Measurements from ENCODE around the gene ABI3. TPM values are rescaled to one million over a fixed set of nuclear protein-coding genes. Genes with fewer than 3 reads are reported as not detected.
A peak's percentile ranks its signal among the peaks of the same experiment; 100 is the strongest.

The ABI3 gene
- total RNA-seq, 1 experiment from 2014 or later = not detected

- TF ChIP-seq SIN3A (IDR thresholded peaks at IDR 0.05; ENCODE audit: borderline replicate concordance, insufficient read depth, low read depth, low read length) (no peak), TCF7L2 (IDR thresholded peaks at IDR 0.05; ENCODE audit: low read depth, low read length) (no peak), POLR2AphosphoS5 (IDR thresholded peaks at IDR 0.05; ENCODE audit: low read depth, low read length) (no peak), CTCF (IDR thresholded peaks at IDR 0.05) (no peak), REST (IDR thresholded peaks at IDR 0.05; ENCODE audit: insufficient read depth in 1 of 2, low read depth in 2 of 2, low read length in 1 of 2) (no peak)
- no peaks in the 10 kb centered on the region for H3K27me3 ChIP-seq (ENCODE audit: control insufficient read depth, insufficient read depth, low read length)
- BruUV-seq (replicated peaks) = no TSS peak
- POLR2A ChIA-PET = no interaction called here
- in situ Hi-C loops (cut with HindIII; ENCODE audit: low pct_unique_long_range_greater_than_20kb, low sequenced_read_pairs) = no loop called here
- no peaks in the 10 kb centered on the region for H3K36me3 ChIP-seq (ENCODE audit: control insufficient read depth, insufficient read depth, low read length)
- no peak overlapping the region for H3K27ac ChIP-seq (ENCODE audit: low read length)
- H3K4me3 ChIP-seq (ENCODE audit: low read depth in 2 of 2, low read length in 2 of 2) = no peak overlapping the region
- no peaks in the 10 kb centered on the region for H3K9me3 ChIP-seq (ENCODE audit: control insufficient read depth, insufficient read depth, low read depth, low read length)
- DNase-seq (ENCODE audit: low read depth, low spot score) = no peak
- no peak for ATAC-seq
- CTCF ChIA-PET = no interaction called here
- H3K4me1 ChIP-seq (ENCODE audit: control insufficient read depth, insufficient read depth, low read length) = no peaks in the 10 kb centered on the region
- intact Hi-C loops (cut with micrococcal nuclease; ENCODE audit: unreplicated experiment) = no loop called here
Observed at GRCh38 chr17:49247944-49248343, 37.4 kb downstream of the ABI3 start.

- Histone ChIP-seq H3K4me3 (ENCODE audit: low read depth in 2 of 2, low read length in 2 of 2) (no peak overlapping the region), H3K36me3 (ENCODE audit: control insufficient read depth, insufficient read depth, low read length) (no peaks in the 10 kb centered on the region), H3K27me3 (ENCODE audit: control insufficient read depth, insufficient read depth, low read length) (no peaks in the 10 kb centered on the region), H3K9me3 (ENCODE audit: control insufficient read depth, insufficient read depth, low read depth, low read length) (no peaks in the 10 kb centered on the region), H3K4me1 (ENCODE audit: control insufficient read depth, insufficient read depth, low read length) (no peaks in the 10 kb centered on the region), H3K27ac (ENCODE audit: low read length) (no peak overlapping the region)
- ChIA-PET CTCF (interaction anchor here (0.7 to 0.9 kb wide), 2 partner anchors 18 to 25 kb away, joined by 3 read pairs; no protein-coding TSS in a partner anchor), POLR2A (no interaction called here)
- ATAC-seq = 0 out of 2 replicates have a peak, but pooled peaks have one; percentile 26
- no peak for DNase-seq (ENCODE audit: low read depth, low spot score)
- BruUV-seq (replicated peaks) = no TSS peak
- intact Hi-C loops (cut with micrococcal nuclease; ENCODE audit: unreplicated experiment) = no loop called here
- in situ Hi-C loops (cut with HindIII; ENCODE audit: low pct_unique_long_range_greater_than_20kb, low sequenced_read_pairs) = no loop called here
- TF ChIP-seq POLR2AphosphoS5 (IDR thresholded peaks at IDR 0.05; ENCODE audit: low read depth, low read length) = no peak
Observed at GRCh38 chr17:49249292-49249794, 38.8 kb downstream of the ABI3 start.

GRCh38 chr17:49249890-49250522 is 39.5 kb downstream of the ABI3 start:
- no peak for TF ChIP-seq TCF7L2 (IDR thresholded peaks at IDR 0.05; ENCODE audit: low read depth, low read length)
- TF ChIP-seq POLR2AphosphoS5 (IDR thresholded peaks at IDR 0.05; ENCODE audit: low read depth, low read length) = no peak
- TF ChIP-seq CTCF (IDR thresholded peaks at IDR 0.05) = no peak
- no peak for TF ChIP-seq REST (IDR thresholded peaks at IDR 0.05; ENCODE audit: insufficient read depth in 1 of 2, low read depth in 2 of 2, low read length in 1 of 2)
- no peak for TF ChIP-seq SIN3A (IDR thresholded peaks at IDR 0.05; ENCODE audit: borderline replicate concordance, insufficient read depth, low read depth, low read length)
- no peaks in the 10 kb centered on the region for H3K9me3 ChIP-seq (ENCODE audit: control insufficient read depth, insufficient read depth, low read depth, low read length)
- ChIA-PET POLR2A (no interaction called here), CTCF (interaction anchor here (0.7 kb wide), 1 partner anchor 26 kb away, joined by 3 read pairs; no protein-coding TSS in a partner anchor)
- DNase-seq (ENCODE audit: low read depth, low spot score) (no peak), ATAC-seq (no peak)
- no TSS peak for BruUV-seq (replicated peaks)
- no peak overlapping the region for H3K27ac ChIP-seq (ENCODE audit: low read length)
- no peaks in the 10 kb centered on the region for H3K27me3 ChIP-seq (ENCODE audit: control insufficient read depth, insufficient read depth, low read length)
- intact Hi-C loops (cut with micrococcal nuclease; ENCODE audit: unreplicated experiment) = no loop called here
- no peaks in the 10 kb centered on the region for H3K4me1 ChIP-seq (ENCODE audit: control insufficient read depth, insufficient read depth, low read length)
- H3K4me3 ChIP-seq (ENCODE audit: low read depth in 2 of 2, low read length in 2 of 2) = no peak overlapping the region
- in situ Hi-C loops (cut with HindIII; ENCODE audit: low pct_unique_long_range_greater_than_20kb, low sequenced_read_pairs) = no loop called here
- H3K36me3 ChIP-seq (ENCODE audit: control insufficient read depth, insufficient read depth, low read length) = no peaks in the 10 kb centered on the region

All from Panc1 (cell line).